OCI-LY1 (cell line): ENCODE measurements around the gene GULP1.

Experiments
- EZH2 ChIP-seq: fragments of 200-600 bp; sonication (generic), shearing (Covaris generic); IDR thresholded peaks from 2 replicates; pipeline ENCODE4 v1.8.0; 2017; ENCODE audit warnings: borderline replicate concordance, mixed run types, mild to moderate bottlenecking, antibody characterized with exemption, low read length, moderate library complexity, mixed read lengths
- TF ChIP-seq, protein P1 (sequence below): fragments of 200-600 bp; sonication (generic), shearing (Covaris generic); IDR thresholded peaks from 2 replicates; pipeline ENCODE4 v1.5.1; 2017; ENCODE audit warnings: mild to moderate bottlenecking, antibody characterized with exemption, low read length, moderate library complexity, mixed read lengths

DNA sequence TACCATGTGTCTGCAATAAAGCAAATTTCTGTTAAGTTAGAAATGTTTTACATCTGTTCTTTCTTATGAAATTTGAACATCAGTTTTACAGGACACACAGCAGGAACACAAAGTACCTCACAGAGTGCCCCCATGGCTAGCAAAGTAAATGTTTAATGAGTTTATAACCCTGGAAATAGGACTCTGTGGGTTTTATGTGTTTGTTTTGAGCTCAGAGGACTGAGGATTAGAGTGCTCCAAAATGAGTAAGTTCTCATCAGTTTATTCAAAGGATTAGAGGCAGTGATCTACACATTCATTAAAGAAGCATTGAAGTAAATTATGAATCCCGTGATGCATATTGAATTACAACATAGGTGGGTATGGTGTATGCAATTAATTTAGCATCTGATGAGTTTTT lies 281.8 kb downstream of the GULP1 start:
- TF ChIP-seq, protein P1, sequence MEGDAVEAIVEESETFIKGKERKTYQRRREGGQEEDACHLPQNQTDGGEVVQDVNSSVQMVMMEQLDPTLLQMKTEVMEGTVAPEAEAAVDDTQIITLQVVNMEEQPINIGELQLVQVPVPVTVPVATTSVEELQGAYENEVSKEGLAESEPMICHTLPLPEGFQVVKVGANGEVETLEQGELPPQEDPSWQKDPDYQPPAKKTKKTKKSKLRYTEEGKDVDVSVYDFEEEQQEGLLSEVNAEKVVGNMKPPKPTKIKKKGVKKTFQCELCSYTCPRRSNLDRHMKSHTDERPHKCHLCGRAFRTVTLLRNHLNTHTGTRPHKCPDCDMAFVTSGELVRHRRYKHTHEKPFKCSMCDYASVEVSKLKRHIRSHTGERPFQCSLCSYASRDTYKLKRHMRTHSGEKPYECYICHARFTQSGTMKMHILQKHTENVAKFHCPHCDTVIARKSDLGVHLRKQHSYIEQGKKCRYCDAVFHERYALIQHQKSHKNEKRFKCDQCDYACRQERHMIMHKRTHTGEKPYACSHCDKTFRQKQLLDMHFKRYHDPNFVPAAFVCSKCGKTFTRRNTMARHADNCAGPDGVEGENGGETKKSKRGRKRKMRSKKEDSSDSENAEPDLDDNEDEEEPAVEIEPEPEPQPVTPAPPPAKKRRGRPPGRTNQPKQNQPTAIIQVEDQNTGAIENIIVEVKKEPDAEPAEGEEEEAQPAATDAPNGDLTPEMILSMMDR: no peak
- no peak for TF ChIP-seq EZH2
